OCI-LY3 (cell line): ENCODE results near the gene UQCRC1.
"Not testable (repeated sequence)": the region's sequence is repeated elsewhere in the genome, so short reads cannot be mapped to it uniquely, and the experiment has no call there.

ENCODE experiments used
- H2AFZ ChIP-seq: fragments of 200-600, 300-600 bp; shearing (Covaris generic); 2 replicates; pipeline ENCODE4 v1.6.0; 2014; ENCODE audit warnings: antibody characterized with exemption, low read depth, low read length
- H3K27ac ChIP-seq: fragments of 200-600, 300-600 bp; sonication (generic); 2 replicates; pipeline ENCODE4 v1.5.1; 2014; ENCODE audit warnings: mild to moderate bottlenecking, low read length, moderate library complexity, mixed read lengths
- H3K27me3 ChIP-seq: fragments of 200-600, 300-600 bp; sonication (generic); 2 replicates; pipeline ENCODE4 v1.6.1; 2014; ENCODE audit warnings: low read depth, low read length, mixed read lengths
- H3K36me3 ChIP-seq: fragments of 200-600, 300-600 bp; sonication (generic); replicated peaks from 2 replicates; pipeline ENCODE3; 2014; ENCODE audit warnings: low read depth, low read length, mixed read lengths
- H3K4me1 ChIP-seq: fragments of 300-600, 200-600 bp; sonication (generic); 2 replicates; pipeline ENCODE4 v1.6.1; 2014; ENCODE audit warnings: low read length, mixed read lengths
- H3K4me2 ChIP-seq: fragments of 200-600, 300-600 bp; sonication (generic); 2 replicates; pipeline ENCODE4 v1.6.1; 2014; ENCODE audit warnings: low read length, mixed read lengths
- H3K4me3 ChIP-seq: fragments of 300-600, 200-600 bp; sonication (generic); 2 replicates; pipeline ENCODE4 v1.5.1; 2014; ENCODE audit warnings: antibody characterized with exemption, mild to moderate bottlenecking, low read length, moderate library complexity
- H3K79me2 ChIP-seq: fragments of 300-600, 200-600 bp; shearing (Covaris generic); 2 replicates; pipeline ENCODE4 v1.6.1; 2014; ENCODE audit warnings: mild to moderate bottlenecking, low read length, mixed read lengths
- H3K9ac ChIP-seq: fragments of 300-600, 200-600 bp; shearing (Covaris generic); 2 replicates; pipeline ENCODE4 v1.6.0; 2014; ENCODE audit warnings: mild to moderate bottlenecking, low read length, moderate library complexity
- H3K9me3 ChIP-seq: fragments of 200-600, 300-600 bp; shearing (Covaris generic); 2 replicates; pipeline ENCODE4 v1.6.1; 2014; ENCODE audit warnings: low read length, mixed read lengths; ENCODE audit not compliant: insufficient read depth
- H4K20me1 ChIP-seq: fragments of 200-600, 300-600 bp; sonication (generic); 2 replicates; pipeline ENCODE4 v1.6.1; 2016; ENCODE audit warnings: low read length, mixed read lengths; ENCODE audit not compliant: insufficient read depth
- EZH2phosphoT487 ChIP-seq: fragments of 200-600 bp; shearing (Covaris generic); IDR thresholded peaks from 2 replicates; pipeline ENCODE4 v1.6.1; 2018; ENCODE audit warnings: antibody characterized with exemption, mixed run types, low read depth
- TF ChIP-seq, protein P1 (sequence below): fragments of 200-600, 300-600 bp; sonication (generic); IDR thresholded peaks from 2 replicates; pipeline ENCODE4 v1.5.1; 2014; ENCODE audit warnings: antibody characterized with exemption, low read length, low read depth

The UQCRC1 gene

DNA sequence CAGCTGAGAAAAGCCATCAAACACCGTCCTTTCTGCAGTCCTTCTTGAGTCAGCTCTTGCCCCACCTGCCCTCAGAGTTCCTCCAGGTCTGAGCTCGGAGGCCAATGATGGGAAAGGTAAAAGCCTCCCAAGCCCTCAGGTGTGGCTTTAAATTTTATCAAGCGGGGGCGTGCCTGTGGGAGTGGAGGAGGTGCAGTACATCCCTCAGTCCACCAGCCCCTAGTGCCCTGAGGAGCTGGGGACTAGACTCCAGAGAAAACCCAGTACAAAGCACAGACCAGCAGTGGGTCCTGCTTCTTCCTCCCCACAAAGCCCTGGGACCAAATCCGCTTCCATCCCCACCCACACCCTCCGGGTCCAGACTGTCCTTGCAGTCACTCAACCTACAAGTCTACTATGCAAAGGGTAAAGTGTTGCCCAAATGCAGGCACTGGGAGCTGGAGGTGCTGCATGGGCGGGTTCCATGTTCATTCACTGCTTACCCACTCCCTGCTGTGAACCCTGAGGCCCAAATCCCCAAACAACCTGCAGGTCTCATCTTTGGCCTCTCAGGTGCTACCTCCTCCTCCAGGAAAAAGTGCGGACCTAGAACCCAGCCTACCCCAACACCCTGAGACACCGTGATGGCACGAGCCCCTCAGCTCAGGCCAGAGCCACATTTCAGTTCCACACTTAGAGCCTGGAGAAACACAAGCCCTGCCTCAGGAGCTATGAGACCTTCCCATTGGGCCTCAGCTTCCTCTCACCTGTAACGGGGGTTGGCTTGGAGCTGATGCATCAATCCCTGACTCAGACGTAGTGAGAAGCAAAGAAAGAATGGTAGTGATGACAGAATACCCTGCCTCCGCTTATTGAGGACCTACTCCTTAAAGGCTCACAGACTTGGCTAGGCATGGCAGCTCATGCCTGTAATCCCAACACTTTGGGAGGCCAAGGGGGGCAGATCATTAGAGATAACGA is 55.3 kb downstream of the UQCRC1 start:
- peaks cover 30% of the 10 kb centered on the region; the same call in 1 of the 2 replicates for H4K20me1 ChIP-seq
- H3K27ac ChIP-seq: no peak overlapping the region
- no peak overlapping the region for H3K9ac ChIP-seq
- H2AFZ ChIP-seq: no peak overlapping the region
- H3K4me1 ChIP-seq: peaks cover 24% of the 10 kb centered on the region
- no peak overlapping the region for H3K4me3 ChIP-seq
- peaks cover 13% of the 10 kb centered on the region for H3K79me2 ChIP-seq
- H3K36me3 ChIP-seq: peaks cover 46% of the 10 kb centered on the region
- H3K9me3 ChIP-seq: no peaks in the 10 kb centered on the region
- no peaks in the 10 kb centered on the region for H3K27me3 ChIP-seq
- H3K4me2 ChIP-seq: no peak overlapping the region
- TF ChIP-seq, protein P1, sequence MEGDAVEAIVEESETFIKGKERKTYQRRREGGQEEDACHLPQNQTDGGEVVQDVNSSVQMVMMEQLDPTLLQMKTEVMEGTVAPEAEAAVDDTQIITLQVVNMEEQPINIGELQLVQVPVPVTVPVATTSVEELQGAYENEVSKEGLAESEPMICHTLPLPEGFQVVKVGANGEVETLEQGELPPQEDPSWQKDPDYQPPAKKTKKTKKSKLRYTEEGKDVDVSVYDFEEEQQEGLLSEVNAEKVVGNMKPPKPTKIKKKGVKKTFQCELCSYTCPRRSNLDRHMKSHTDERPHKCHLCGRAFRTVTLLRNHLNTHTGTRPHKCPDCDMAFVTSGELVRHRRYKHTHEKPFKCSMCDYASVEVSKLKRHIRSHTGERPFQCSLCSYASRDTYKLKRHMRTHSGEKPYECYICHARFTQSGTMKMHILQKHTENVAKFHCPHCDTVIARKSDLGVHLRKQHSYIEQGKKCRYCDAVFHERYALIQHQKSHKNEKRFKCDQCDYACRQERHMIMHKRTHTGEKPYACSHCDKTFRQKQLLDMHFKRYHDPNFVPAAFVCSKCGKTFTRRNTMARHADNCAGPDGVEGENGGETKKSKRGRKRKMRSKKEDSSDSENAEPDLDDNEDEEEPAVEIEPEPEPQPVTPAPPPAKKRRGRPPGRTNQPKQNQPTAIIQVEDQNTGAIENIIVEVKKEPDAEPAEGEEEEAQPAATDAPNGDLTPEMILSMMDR: no peak
- no peak for TF ChIP-seq EZH2phosphoT487

DNA sequence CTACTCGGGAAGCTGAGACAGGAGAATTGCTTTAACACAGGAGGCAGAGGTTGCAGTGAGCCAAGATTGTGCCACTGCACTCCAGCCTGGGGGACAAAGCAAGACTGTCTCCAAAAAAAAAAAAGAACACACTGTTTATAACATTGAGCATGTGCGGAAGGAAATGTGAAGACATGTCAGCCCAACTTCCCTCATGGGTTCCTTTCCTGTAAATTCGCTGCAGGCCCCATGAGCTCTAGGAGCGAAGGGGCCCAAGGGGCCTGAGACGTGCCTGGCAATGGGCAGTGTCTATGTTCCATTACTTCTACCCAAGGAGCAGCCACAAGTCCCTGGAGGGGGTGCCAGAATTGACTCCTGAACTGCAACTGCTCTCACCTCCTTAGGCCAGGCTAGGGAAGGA is 56.1 kb downstream of the UQCRC1 start:
- Histone ChIP-seq H3K36me3 (peaks cover 52% of the 10 kb centered on the region), H2AFZ (no peak overlapping the region), H3K4me3 (no peak overlapping the region), H3K9me3 (no peaks in the 10 kb centered on the region), H3K27me3 (no peaks in the 10 kb centered on the region), H3K9ac (no peak overlapping the region), H3K4me2 (no peak overlapping the region), H4K20me1 (peaks cover 30% of the 10 kb centered on the region; the same call in 1 of the 2 replicates), H3K4me1 (peaks cover 16% of the 10 kb centered on the region), H3K27ac (no peak overlapping the region), H3K79me2 (peaks cover 13% of the 10 kb centered on the region)
- no peak for TF ChIP-seq EZH2phosphoT487
- TF ChIP-seq, protein P1: no peak

DNA sequence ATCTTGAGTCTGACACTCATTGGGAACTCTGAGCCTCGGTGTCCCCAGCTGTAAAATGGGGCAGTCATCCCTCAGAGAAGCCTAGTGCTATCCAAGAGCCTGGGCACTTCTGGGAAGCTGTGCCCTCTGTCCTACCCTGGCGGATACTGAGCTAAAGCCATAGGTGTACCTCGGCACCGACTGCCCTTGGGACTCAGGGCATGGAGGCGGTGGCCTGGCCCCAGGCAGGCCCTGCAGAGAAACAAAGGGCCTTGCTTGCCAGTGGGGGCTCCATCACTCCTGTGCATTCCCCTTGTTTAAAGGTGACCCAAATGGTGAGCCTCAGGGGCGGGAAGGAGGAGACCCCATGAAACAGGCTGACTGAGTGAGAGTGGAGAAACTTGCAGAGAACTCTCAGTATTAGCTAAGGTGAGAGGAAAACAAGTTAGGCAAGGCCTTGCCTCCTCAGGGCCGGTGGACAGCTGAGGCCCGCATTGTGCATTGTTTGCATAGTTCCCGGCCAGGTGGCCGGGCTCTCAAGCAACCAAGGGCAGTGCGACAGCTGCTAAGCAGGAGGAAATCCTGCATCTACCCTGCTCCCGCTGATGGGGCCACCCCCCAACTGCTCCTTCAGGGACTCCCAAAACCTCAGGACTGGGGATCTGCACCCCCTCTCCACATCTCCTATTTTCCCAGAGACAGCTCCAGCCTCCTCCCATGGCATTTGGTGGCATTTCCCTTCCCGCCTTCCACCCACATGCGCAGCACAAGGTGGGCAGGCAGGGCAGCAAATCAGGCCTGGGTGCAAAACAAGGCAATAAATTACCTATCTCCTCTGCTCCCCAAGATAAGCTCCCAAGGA is 57.1 kb downstream of the UQCRC1 start:
- Histone ChIP-seq H3K4me2 (no peak overlapping the region), H3K27me3 (no peaks in the 10 kb centered on the region), H3K27ac (no peak overlapping the region), H3K79me2 (peaks cover 13% of the 10 kb centered on the region), H3K9me3 (no peaks in the 10 kb centered on the region), H3K9ac (no peak overlapping the region), H3K36me3 (peaks cover 60% of the 10 kb centered on the region), H3K4me1 (peaks cover 10% of the 10 kb centered on the region), H4K20me1 (peaks cover 30% of the 10 kb centered on the region; the same call in 1 of the 2 replicates), H2AFZ (no peak overlapping the region), H3K4me3 (no peak overlapping the region)
- TF ChIP-seq EZH2phosphoT487: no peak
- TF ChIP-seq, protein P1: no peak

DNA sequence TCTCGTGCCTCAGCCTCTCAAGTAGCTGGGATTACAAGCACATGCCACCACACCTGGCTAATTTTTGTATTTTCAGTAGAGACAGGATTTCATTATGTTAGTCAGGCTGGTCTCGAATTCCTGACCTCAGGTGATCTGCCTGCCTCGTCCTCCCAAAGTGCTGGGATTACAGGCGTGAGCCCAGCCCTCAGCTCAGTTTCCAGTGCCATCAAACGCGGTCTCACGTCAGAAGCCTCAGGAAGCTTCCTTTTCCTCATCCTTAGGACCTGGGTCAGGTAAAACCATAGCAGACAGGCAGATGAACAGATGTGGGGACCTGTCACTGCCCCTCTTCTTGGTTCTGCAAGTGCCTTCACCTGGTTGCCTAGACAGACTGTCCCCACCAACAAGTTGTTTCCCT is 57.8 kb downstream of the UQCRC1 start:
- not testable (repeated sequence) for H3K4me2 ChIP-seq, H3K27ac ChIP-seq, H3K9ac ChIP-seq, H3K9me3 ChIP-seq, H2AFZ ChIP-seq, H3K4me3 ChIP-seq, H3K27me3 ChIP-seq
- peaks cover 67% of the 10 kb centered on the region for H3K36me3 ChIP-seq
- peaks cover 10% of the 10 kb centered on the region for H3K4me1 ChIP-seq
- H3K79me2 ChIP-seq: peaks cover 13% of the 10 kb centered on the region
- peaks cover 30% of the 10 kb centered on the region; the same call in 1 of the 2 replicates for H4K20me1 ChIP-seq
